Activated CD8-positive, alpha-beta T cell treated with anti-CD3 and anti-CD28 coated beads for 36 hours (primary cell): ENCODE data around the gene RIMS1. TPM values are rescaled to one million over a fixed set of nuclear protein-coding genes. Genes with fewer than 3 reads are reported as not detected.

Experiments
- ATAC-seq: fragments of 200-7000 bp; cut with Tn5 transposase; one replicate; pipeline ENCODE4 v1.10.0; 2021; ENCODE audit warnings: mild to moderate bottlenecking, moderate library complexity
- CTCF ChIA-PET: fragments of 350-600 bp; sonication (Branson Sonifier 250); formaldehyde crosslinking; loops from one replicate; lab custom pipeline; 2021; ENCODE audit warnings: antibody characterized with exemption; lab: Charles Lee
- POLR2A ChIA-PET: fragments of 350-600 bp; sonication (Branson Sonifier 250); formaldehyde crosslinking; loops from one replicate; lab custom pipeline; 2021; ENCODE audit warnings: antibody characterized with exemption; lab: Charles Lee
- DNase-seq: peaks from one replicate; pipeline ENCODE4 v3.0.0-alpha.2; 2020
- H3K27ac Mint-ChIP-seq: one replicate; pipeline ENCODE4 v1.8.0; 2021; ENCODE audit warnings: mild to moderate bottlenecking, mixed read lengths
- H3K27me3 Mint-ChIP-seq: one replicate; pipeline ENCODE4 v1.8.0; 2021; ENCODE audit warnings: mixed read lengths
- H3K36me3 Mint-ChIP-seq: one replicate; pipeline ENCODE4 v1.8.0; 2021; ENCODE audit warnings: low read depth, mixed read lengths
- H3K4me1 Mint-ChIP-seq: one replicate; pipeline ENCODE4 v1.8.0; 2021; ENCODE audit warnings: low read depth, mixed read lengths
- H3K4me3 Mint-ChIP-seq: one replicate; pipeline ENCODE4 v1.8.0; 2021; ENCODE audit warnings: mild to moderate bottlenecking, moderate library complexity, mixed read lengths
- H3K9me3 Mint-ChIP-seq: one replicate; pipeline ENCODE4 v1.8.0; 2021; ENCODE audit warnings: mixed read lengths
- CTCF ChIP-seq: fragments of 200-600 bp; IDR thresholded peaks from one replicate; pipeline ENCODE4 v1.8.0; 2022; ENCODE audit warnings: antibody characterized with exemption, mild to moderate bottlenecking
- intact Hi-C: fragments of 100-400 bp; cut with micrococcal nuclease; formaldehyde crosslinking; loops from one replicate; pipeline ENCODE4 v1.10.0; 2022
- total RNA-seq, 2 experiments: library from RNA; stranded (reverse); gene quantifications; one replicate each; pipeline ENCODE4 v1.2.3, GENCODE V29; 2021

Gene RIMS1
- total RNA-seq, 2 experiments from 2014 or later, result not detected

- CTCF ChIA-PET, result interaction anchor here (5.3 kb wide), 1 partner anchor 13 kb away, joined by 53 read pairs; no protein-coding TSS in a partner anchor
- DNase-seq (no peak), ATAC-seq (no peak)
- Mint-ChIP-seq H3K27ac (no peak overlapping the region), H3K4me1 (no peaks in the 10 kb centered on the region), H3K9me3 (peaks cover 2% of the 10 kb centered on the region), H3K27me3 (peaks cover 10% of the 10 kb centered on the region), H3K36me3 (no peaks in the 10 kb centered on the region), H3K4me3 (no peak overlapping the region)
- intact Hi-C loops, result no loop called here
- POLR2A ChIA-PET, result no interaction called here
- TF ChIP-seq CTCF, result no peak
Observed at GRCh38 chr6:72425003-72425681, 538.8 kb downstream of the RIMS1 start.

GRCh38 chr6:72440611-72441010 is 554.3 kb downstream of the RIMS1 start:
- CTCF ChIA-PET, result interaction anchor here (0.9 kb wide), 2 partner anchors 8 to 26 kb away, joined by 3 read pairs; no protein-coding TSS in a partner anchor

GRCh38 chr6:72446430-72446829 is 560.1 kb downstream of the RIMS1 start:
- ATAC-seq, result no peak

More at GRCh38 chr6:72440611-72441010, 554.3 kb downstream of the RIMS1 start:
- peaks cover 27% of the 10 kb centered on the region for H3K27me3 Mint-ChIP-seq
- no peak for TF ChIP-seq CTCF
- H3K36me3 Mint-ChIP-seq, result no peaks in the 10 kb centered on the region
- ATAC-seq, result no peak
- H3K4me1 Mint-ChIP-seq, result no peaks in the 10 kb centered on the region
- DNase-seq, result no peak
- no peaks in the 10 kb centered on the region for H3K9me3 Mint-ChIP-seq
- no peak overlapping the region for H3K27ac Mint-ChIP-seq
- intact Hi-C loops, result no loop called here
- POLR2A ChIA-PET, result no interaction called here
- no peak overlapping the region for H3K4me3 Mint-ChIP-seq

More at GRCh38 chr6:72446430-72446829, 560.1 kb downstream of the RIMS1 start:
- TF ChIP-seq CTCF, result no peak
- intact Hi-C loops, result no loop called here
- Mint-ChIP-seq H3K27me3 (peaks cover 18% of the 10 kb centered on the region), H3K4me1 (no peaks in the 10 kb centered on the region), H3K27ac (no peak overlapping the region), H3K36me3 (no peaks in the 10 kb centered on the region), H3K4me3 (no peak overlapping the region), H3K9me3 (no peaks in the 10 kb centered on the region)
- ChIA-PET CTCF (no interaction called here), POLR2A (no interaction called here)
- no peak for DNase-seq
